Brain microvascular endothelial cell (primary cell): ENCODE results near the gene AGMAT.

Source experiments
- DNase-seq: peaks from one replicate; pipeline ENCODE4 v3.0.0-alpha.2; 2020
- H3K27ac ChIP-seq: fragments of 250-450 bp; sonication (Bioruptor Pico); 2 replicates; pipeline ENCODE4 v1.5.1; 2020; ENCODE audit warnings: mild to moderate bottlenecking, moderate library complexity
- H3K27me3 ChIP-seq: fragments of 250-450 bp; sonication (Bioruptor Pico); replicated peaks from 2 replicates; pipeline ENCODE4 v1.5.1; 2020; ENCODE audit warnings: mild to moderate bottlenecking
- H3K36me3 ChIP-seq: fragments of 250-450 bp; sonication (Bioruptor Pico); replicated peaks from 2 replicates; pipeline ENCODE4 v1.5.1; 2020; ENCODE audit warnings: mild to moderate bottlenecking
- H3K4me3 ChIP-seq: 2 replicates; pipeline ENCODE4 v1.5.1; 2011; ENCODE audit warnings: low read depth, mild to moderate bottlenecking, control low read depth, low read length, moderate library complexity
- CTCF ChIP-seq: IDR thresholded peaks from 2 replicates; pipeline ENCODE4 v1.5.1; 2011; ENCODE audit warnings: low read depth, mild to moderate bottlenecking, moderate library complexity, low read length, control low read depth, inconsistent platforms; ENCODE audit errors: missing control alignments
- in situ Hi-C: cut with HindIII; loops from 2 replicates; pipeline ENCODE4 v1.10.0; 2017; ENCODE audit warnings: low sequenced_read_pairs, low pct_ligation_motif_present

The AGMAT gene

DNA sequence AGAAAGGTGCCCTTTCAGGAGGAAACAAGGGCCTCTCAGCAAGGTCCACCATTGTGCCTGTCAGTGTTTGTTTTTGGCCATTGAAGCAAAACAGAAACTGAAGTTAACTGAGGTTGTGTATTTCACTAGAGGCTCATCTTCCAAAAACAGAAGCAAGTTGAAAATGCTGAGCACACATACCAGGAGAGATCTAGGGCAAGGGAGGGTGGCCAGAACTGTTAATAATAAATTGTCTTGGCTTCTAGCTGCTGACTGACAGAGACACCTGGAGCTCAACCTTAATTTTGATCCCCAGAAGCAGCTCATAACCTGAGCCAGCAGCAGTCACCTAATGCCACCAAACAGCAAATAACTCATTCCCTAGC lies 5.2 kb downstream of the AGMAT start:
- Histone ChIP-seq H3K27ac (no peak overlapping the region), H3K36me3 (no peaks in the 10 kb centered on the region), H3K27me3 (no peaks in the 10 kb centered on the region), H3K4me3 (no peak overlapping the region)
- no peak for TF ChIP-seq CTCF
- no peak for DNase-seq
- in situ Hi-C loops: no loop called here

DNA sequence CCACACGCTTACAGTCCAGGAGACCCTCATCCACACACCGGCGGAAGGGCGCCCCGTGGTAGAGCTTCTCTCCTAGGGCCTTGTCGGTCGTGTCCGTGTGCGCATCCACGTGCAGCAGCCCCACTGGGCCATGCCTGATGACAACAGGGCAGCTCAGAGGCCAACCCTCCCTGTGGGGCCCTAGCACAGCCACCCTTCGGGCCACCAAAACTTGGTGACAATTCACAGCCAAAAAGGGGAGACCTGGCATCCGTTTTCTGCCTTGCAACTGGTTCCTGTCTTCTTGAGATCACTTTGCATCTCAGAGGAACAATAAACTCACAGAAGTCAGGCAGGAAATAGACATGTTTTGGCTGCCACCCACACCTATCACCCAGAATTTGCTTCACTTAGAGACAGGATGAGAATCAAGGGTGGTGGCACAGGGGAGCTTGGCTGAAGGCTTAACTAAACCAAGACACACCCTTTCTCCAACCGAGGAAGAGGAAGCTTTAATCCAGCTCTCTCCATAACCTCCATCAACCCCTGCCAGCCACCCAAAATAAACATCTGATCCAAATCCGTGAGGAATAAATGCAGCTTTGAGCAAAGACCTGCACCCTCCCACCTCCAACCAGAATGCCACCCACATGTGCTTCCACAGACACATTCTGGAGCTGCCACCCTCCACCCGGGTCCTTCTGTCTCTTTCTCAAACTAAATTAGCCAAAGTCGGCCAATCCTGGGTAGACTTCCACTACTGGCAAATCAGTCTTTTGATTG lies 5.7 kb downstream of the AGMAT start:
- in situ Hi-C loops: no loop called here
- Histone ChIP-seq H3K4me3 (no peak overlapping the region), H3K27me3 (no peaks in the 10 kb centered on the region), H3K27ac (no peak overlapping the region), H3K36me3 (no peaks in the 10 kb centered on the region)
- TF ChIP-seq CTCF: no peak
- no peak for DNase-seq

- no peak for TF ChIP-seq CTCF
These were observed 7.2 kb downstream of the AGMAT start for GRCh38 chr1:15577691-15578090.

DNA sequence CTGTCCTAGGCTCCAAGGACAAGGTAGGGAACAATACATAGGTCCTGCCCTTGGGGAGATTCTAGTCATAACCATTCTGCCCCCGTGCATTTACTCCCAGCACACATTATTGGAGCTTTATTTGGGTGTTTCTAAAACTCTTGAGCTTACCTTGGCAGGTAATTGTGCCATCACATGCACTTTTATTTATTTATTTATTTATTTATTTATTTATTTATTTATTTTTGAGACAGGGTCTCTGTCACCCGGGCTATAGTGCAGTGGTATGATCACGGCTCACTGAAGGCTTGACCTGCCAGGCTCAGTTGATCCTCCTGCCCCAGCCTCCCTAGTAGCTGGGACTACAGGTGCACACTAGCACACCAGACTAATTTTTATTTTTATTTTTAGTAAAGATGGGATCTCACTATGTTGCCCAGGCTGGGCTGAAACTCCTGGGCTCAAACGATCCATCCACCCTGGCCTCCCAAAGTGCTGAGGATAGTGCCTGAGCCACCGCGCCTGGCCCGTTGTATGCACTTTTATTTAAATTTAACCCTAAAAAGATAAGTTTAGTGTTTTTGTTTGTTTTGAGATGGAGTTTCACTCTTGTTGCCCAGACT lies 9.2 kb downstream of the AGMAT start:
- in situ Hi-C loops: no loop called here
- Histone ChIP-seq H3K27ac (no peak overlapping the region), H3K27me3 (no peaks in the 10 kb centered on the region), H3K4me3 (no peak overlapping the region), H3K36me3 (peaks cover 2% of the 10 kb centered on the region)
- DNase-seq: no peak
- no peak for TF ChIP-seq CTCF

More at GRCh38 chr1:15577691-15578090, 7.2 kb downstream of the AGMAT start:
- H3K27me3 ChIP-seq: no peaks in the 10 kb centered on the region
- in situ Hi-C loops: no loop called here
- DNase-seq: no peak
- no peak overlapping the region for H3K4me3 ChIP-seq
- no peaks in the 10 kb centered on the region for H3K36me3 ChIP-seq
- no peak overlapping the region for H3K27ac ChIP-seq

DNA sequence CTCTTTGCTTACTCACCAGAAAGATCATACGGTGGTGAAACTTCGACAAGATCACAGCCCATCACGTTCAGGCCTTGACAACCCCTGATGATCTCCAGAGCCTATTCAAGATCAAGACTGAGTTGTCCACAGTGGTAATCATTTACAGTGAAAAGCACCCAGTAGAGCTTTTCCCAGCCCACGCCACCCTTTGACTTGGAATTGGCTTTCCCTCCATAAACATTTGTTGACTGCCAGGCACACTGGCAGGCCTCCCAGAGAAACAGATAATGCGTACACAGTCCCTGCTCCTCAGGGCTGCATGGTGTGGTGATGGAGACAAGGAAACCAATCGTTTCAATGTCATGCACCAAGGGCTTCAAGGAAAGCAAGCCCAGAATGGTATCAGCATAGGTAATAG lies 10.1 kb downstream of the AGMAT start:
- Histone ChIP-seq H3K36me3 (peaks cover 2% of the 10 kb centered on the region), H3K4me3 (no peak overlapping the region), H3K27me3 (no peaks in the 10 kb centered on the region), H3K27ac (no peak overlapping the region)
- in situ Hi-C loops: no loop called here
- TF ChIP-seq CTCF: no peak
- no peak for DNase-seq
